Gastrocnemius medialis (tissue), 4 donors: ENCODE results near the gene DQX1.

ENCODE experiments used
- POLR2A ChIP-seq, 2 donors: fragments of 450-650 bp; IDR thresholded peaks; one replicate each; pipeline ENCODE4 v1.6.1; 2017; ENCODE audit warnings: antibody characterized with exemption in 2 of 2, mild to moderate bottlenecking in 2 of 2, moderate library complexity in 2 of 2
- TF ChIP-seq, protein P1 (sequence below), 5 experiments: fragments of 450-650 bp in 3 of 5; fragments of 200-600 bp in 2 of 5; sonication (generic) in 2 of 5; IDR thresholded peaks in 4 of 5; conservative IDR thresholded peaks in 1 of 5; 1 replicate in 4 of 5; 2 replicates in 1 of 5; pipeline ENCODE4 v1.5.1; 2016 to 2019; ENCODE audit warnings: antibody characterized with exemption in 5 of 5, mild to moderate bottlenecking in 3 of 5, moderate library complexity in 3 of 5

GRCh38 chr2:74569686-74570085 lies 43.7 kb upstream of the DQX1 start:
- TF ChIP-seq, protein P1, sequence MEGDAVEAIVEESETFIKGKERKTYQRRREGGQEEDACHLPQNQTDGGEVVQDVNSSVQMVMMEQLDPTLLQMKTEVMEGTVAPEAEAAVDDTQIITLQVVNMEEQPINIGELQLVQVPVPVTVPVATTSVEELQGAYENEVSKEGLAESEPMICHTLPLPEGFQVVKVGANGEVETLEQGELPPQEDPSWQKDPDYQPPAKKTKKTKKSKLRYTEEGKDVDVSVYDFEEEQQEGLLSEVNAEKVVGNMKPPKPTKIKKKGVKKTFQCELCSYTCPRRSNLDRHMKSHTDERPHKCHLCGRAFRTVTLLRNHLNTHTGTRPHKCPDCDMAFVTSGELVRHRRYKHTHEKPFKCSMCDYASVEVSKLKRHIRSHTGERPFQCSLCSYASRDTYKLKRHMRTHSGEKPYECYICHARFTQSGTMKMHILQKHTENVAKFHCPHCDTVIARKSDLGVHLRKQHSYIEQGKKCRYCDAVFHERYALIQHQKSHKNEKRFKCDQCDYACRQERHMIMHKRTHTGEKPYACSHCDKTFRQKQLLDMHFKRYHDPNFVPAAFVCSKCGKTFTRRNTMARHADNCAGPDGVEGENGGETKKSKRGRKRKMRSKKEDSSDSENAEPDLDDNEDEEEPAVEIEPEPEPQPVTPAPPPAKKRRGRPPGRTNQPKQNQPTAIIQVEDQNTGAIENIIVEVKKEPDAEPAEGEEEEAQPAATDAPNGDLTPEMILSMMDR (IDR thresholded peaks at IDR 0.05 in 4 of 5, conservative IDR thresholded peaks at IDR 0.05 in 1 of 5), result no peak
- TF ChIP-seq POLR2A (IDR thresholded peaks at IDR 0.05), result no peak
